Uterus (tissue), 4 donors: ENCODE measurements around the gene ILK. TPM values are rescaled to one million over a fixed set of nuclear protein-coding genes. Genes with fewer than 3 reads are reported as not detected.

ENCODE experiments used
- DNase-seq, 2 donors: peaks; one replicate each; pipeline ENCODE4 v3.0.0-alpha.2; 2019 to 2020
- H3K27ac ChIP-seq, 2 donors: fragments of 200-600 bp; sonication (generic); 1 replicate in 1 of 2; 2 replicates in 1 of 2; pipeline ENCODE4 v1.5.1; 2016 to 2018
- H3K27me3 ChIP-seq, 2 donors: fragments of 200-600 bp; sonication (generic); one replicate each; pipeline ENCODE4 v1.5.1; 2018 to 2019; ENCODE audit warnings: control low read depth in 1 of 2
- H3K36me3 ChIP-seq, 2 donors: fragments of 200-600 bp; sonication (generic); one replicate each; pipeline ENCODE4 v1.5.1; 2019; ENCODE audit warnings: control low read depth in 1 of 2
- H3K4me1 ChIP-seq, 2 donors: fragments of 200-600 bp; sonication (generic); one replicate each; pipeline ENCODE4 v1.5.1; 2018 to 2019; ENCODE audit warnings: control low read depth in 1 of 2
- H3K4me3 ChIP-seq, 2 donors: fragments of 200-600 bp; sonication (generic); 1 replicate in 1 of 2; 2 replicates in 1 of 2; pipeline ENCODE4 v1.5.1; 2018 to 2019; ENCODE audit warnings: mild to moderate bottlenecking in 1 of 2
- H3K9me3 ChIP-seq, 2 donors: fragments of 200-600 bp; sonication (generic); one replicate each; pipeline ENCODE4 v1.5.1; 2019; ENCODE audit warnings: control low read depth in 1 of 2
- POLR2A ChIP-seq, 2 donors: fragments of 450-650 bp; IDR thresholded peaks; one replicate each; pipeline ENCODE4 v1.6.1; 2016; ENCODE audit warnings: antibody characterized with exemption in 2 of 2, mild to moderate bottlenecking in 1 of 2, moderate library complexity in 1 of 2
- intact Hi-C: fragments of 100-400 bp; cut with DNase I; formaldehyde crosslinking; loops from one replicate; pipeline ENCODE4 v1.15.1; 2023; ENCODE audit warnings: low total_unique reads
- total RNA-seq, 4 donors: library from RNA; depleted of rRNA in 3 of 4; stranded (reverse); fragments of >200 nt in 3 of 4; gene quantifications; one replicate each; pipeline versions ENCODE4 v1.1.0 to v1.2.4, GENCODE V29; 2014 to 2023
- TF ChIP-seq, protein P1 (sequence below), 4 experiments: fragments of 200-600 bp in 2 of 4; fragments of 450-650 bp in 2 of 4; sonication (generic) in 2 of 4; IDR thresholded peaks; one replicate each; pipeline ENCODE4 v1.5.1; 2016 to 2019; ENCODE audit warnings: antibody characterized with exemption in 4 of 4, mild to moderate bottlenecking in 2 of 4, moderate library complexity in 1 of 4
- donor health status: DM: yes; HTN: yes; CAD: no.

The ILK gene
- total RNA-seq, 4 donors from 2014 or later = 205 to 336 (median 279) TPM

DNA sequence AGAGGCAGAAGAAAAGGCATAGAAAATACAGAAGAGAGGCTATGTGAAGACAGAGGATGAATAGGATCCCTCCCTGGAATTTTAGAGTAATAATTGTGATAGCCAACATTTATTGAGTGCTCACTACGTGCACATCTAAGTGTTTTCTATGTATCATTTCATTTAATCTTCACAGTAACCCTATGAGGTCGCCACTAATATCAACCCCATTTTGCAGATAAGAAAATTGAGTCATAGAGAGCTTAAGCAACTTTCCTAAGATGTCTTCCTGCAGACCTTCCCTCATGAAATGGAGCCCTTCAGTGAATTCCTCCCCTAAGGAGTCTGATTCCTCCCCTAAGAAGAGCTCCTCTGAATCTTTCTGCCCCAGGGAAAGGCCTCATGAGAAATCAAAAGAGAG lies 38.2 kb upstream of the ILK start:
- TF ChIP-seq POLR2A (IDR thresholded peaks at IDR 0.05) = no peak
- TF ChIP-seq, protein P1, sequence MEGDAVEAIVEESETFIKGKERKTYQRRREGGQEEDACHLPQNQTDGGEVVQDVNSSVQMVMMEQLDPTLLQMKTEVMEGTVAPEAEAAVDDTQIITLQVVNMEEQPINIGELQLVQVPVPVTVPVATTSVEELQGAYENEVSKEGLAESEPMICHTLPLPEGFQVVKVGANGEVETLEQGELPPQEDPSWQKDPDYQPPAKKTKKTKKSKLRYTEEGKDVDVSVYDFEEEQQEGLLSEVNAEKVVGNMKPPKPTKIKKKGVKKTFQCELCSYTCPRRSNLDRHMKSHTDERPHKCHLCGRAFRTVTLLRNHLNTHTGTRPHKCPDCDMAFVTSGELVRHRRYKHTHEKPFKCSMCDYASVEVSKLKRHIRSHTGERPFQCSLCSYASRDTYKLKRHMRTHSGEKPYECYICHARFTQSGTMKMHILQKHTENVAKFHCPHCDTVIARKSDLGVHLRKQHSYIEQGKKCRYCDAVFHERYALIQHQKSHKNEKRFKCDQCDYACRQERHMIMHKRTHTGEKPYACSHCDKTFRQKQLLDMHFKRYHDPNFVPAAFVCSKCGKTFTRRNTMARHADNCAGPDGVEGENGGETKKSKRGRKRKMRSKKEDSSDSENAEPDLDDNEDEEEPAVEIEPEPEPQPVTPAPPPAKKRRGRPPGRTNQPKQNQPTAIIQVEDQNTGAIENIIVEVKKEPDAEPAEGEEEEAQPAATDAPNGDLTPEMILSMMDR (IDR thresholded peaks at IDR 0.05) = no peak
- Histone ChIP-seq H3K36me3 (no peaks in the 10 kb centered on the region), H3K27ac (no peak overlapping the region), H3K4me3 (no peak overlapping the region), H3K4me1 (no peaks in the 10 kb centered on the region), H3K27me3 (no peaks in the 10 kb centered on the region), H3K9me3 (no peaks in the 10 kb centered on the region)
- DNase-seq = no peak
- intact Hi-C loops = no loop called here

DNA sequence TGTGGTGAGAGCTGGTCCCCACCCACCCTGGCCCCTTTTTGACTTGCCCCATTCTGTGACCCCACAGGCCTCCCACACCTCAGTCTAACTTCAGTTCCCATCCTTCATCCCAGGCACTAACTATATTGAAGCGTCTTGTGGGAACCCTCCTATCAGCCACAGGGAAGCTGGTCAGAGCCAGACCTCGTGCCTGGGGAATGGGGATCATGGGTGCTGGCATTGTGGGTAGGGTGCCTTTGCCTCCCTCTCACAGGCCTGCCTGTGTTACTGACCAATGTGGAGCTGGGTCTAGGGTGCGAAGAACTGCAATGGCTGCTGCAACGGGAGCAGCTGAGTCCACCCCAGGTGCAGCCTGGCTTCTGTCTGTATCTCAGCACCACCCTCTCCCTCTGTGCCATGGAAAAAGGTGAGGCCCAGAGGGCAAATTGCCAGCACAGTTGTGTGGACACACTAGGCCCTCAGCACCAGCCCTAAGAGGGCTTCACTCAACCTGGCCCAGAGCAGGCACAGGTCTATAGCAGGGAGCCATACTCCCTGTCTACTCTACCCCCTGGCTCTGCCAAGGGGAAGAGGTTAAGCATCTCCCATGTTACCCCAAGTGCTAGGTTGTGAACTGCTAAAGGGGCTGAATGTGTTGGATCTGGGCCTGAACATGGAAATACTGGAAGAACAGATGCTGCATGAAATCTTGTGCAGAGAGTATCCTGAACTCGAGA lies 37.4 kb upstream of the ILK start:
- intact Hi-C loops = no loop called here
- Histone ChIP-seq H3K27me3 (no peaks in the 10 kb centered on the region), H3K4me1 (no peaks in the 10 kb centered on the region), H3K9me3 (no peaks in the 10 kb centered on the region), H3K36me3 (no peaks in the 10 kb centered on the region), H3K27ac (no peak overlapping the region), H3K4me3 (no peak overlapping the region)
- TF ChIP-seq POLR2A (IDR thresholded peaks at IDR 0.05) = no peak
- TF ChIP-seq, protein P1 (IDR thresholded peaks at IDR 0.05) = no peak
- no peak for DNase-seq

DNA sequence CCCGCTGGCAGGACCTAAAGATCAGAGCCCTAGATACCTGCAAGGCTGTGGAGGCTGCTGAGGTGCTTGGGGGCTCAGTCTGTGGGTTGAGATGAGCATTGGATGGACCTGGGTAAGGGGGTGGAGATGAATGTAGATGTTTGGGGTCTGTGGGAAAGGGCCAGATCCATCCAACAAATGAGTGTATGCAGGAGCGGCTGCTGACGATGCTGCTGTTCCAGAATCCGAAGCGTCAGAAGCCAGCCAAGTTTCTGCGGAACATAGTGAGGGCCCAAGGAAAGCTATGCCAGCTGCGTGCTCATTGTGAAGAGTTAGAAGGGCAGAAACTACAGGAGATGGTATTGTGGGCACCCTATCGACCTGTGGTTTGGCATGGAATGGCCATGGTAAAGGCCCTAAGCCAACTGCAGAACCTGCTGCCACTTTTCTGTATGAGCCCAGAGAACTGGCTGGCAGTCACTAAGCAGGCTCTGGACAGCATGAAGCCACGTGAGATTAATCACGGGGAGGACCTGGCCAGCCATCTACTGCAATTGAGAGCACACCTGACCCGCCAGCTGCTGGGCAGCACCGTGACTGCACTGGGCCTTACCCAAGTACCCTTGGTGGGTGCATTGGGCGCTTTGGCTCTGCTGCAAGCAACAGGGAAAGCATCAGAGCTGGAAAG lies 36.7 kb upstream of the ILK start:
- Histone ChIP-seq H3K27ac (no peak overlapping the region), H3K9me3 (no peaks in the 10 kb centered on the region), H3K4me3 (no peak overlapping the region), H3K4me1 (no peaks in the 10 kb centered on the region), H3K36me3 (no peaks in the 10 kb centered on the region), H3K27me3 (no peaks in the 10 kb centered on the region)
- DNase-seq = no peak
- no peak for TF ChIP-seq POLR2A (IDR thresholded peaks at IDR 0.05)
- TF ChIP-seq, protein P1 (IDR thresholded peaks at IDR 0.05) = no peak
- intact Hi-C loops = no loop called here

DNA sequence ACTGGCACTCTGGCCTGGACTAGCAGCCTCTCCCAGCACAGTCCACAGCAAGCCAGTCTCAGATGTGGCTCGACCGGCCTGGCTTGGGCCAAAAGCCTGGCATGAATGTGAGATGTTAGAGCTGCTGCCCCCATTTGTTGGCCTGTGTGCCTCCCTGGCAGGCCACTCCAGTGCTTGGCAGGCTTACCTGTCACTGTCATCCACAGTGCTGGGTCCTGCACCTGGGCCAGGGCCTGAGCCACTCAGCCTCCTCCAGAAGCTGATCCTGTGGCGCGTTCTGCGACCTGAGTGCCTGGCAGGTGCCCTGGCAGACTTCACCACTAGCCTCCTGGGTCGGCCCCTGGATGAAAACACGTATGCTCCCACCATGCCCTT lies 36.2 kb upstream of the ILK start:
- TF ChIP-seq, protein P1 (IDR thresholded peaks at IDR 0.05) = no peak
- no peak for TF ChIP-seq POLR2A (IDR thresholded peaks at IDR 0.05)
- no peaks in the 10 kb centered on the region for H3K4me1 ChIP-seq
- no peak overlapping the region for H3K27ac ChIP-seq
- DNase-seq = no peak
- H3K4me3 ChIP-seq = no peak overlapping the region
- H3K9me3 ChIP-seq = no peaks in the 10 kb centered on the region
- intact Hi-C loops = no loop called here
- no peaks in the 10 kb centered on the region for H3K36me3 ChIP-seq
- H3K27me3 ChIP-seq = no peaks in the 10 kb centered on the region

DNA sequence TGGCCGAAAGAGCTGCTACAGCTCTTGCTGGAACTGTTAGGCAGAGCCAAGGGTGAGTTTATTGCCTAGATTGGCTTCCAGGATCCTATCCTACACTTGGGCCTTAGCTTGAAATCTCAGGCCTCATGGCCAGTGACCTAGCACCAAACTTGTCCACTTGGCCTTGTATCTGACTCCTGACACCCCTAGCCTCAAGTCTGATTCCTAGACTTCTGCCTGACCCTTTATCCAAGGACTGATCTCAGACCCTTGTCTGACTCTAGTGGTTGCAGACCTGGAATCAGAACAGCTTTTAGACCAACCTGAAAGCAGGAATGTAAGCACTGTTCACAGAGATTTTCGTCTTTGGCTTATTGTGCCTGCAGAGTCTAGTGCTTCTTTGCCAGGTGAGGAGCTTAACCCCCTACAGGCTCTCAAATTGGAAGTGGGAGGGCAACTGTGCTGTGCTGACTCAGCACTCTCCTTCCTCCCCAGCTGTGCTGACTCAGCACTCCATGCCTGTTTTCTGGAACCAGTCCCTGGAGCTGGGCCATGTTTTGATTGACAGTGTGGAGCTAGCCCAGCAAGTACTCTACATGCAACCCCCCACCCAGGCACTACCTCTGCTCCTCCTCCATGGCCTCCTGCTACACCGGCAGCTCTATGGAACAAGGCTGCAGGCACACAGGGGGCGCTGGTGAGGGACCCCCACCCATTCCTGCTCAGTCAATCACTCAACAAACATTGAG lies 35.2 kb upstream of the ILK start:
- Histone ChIP-seq H3K27me3 (no peaks in the 10 kb centered on the region), H3K4me1 (no peaks in the 10 kb centered on the region), H3K9me3 (no peaks in the 10 kb centered on the region), H3K36me3 (no peaks in the 10 kb centered on the region), H3K27ac (no peak overlapping the region), H3K4me3 (no peak overlapping the region)
- no peak for TF ChIP-seq POLR2A (IDR thresholded peaks at IDR 0.05)
- TF ChIP-seq, protein P1 (IDR thresholded peaks at IDR 0.05) = no peak
- no peak for DNase-seq
- intact Hi-C loops = no loop called here
